HepG2 (cell line): Measurements from ENCODE around the gene TFE3. TPM values are rescaled to one million over a fixed set of nuclear protein-coding genes. Genes with fewer than 3 reads are reported as not detected.

Source experiments
- BORCS8-MEF2B ChIP-seq: sonication (generic); formaldehyde crosslinking; IDR thresholded peaks from 2 replicates; pipeline ENCODE4 v1.8.0; 2022; ENCODE audit warnings: mild to moderate bottlenecking, missing genetic modification reagents
- HNF4G ChIP-seq, 2 experiments: sonication (generic) in 1 of 2; formaldehyde crosslinking in 1 of 2; IDR thresholded peaks; 2 replicates each; pipeline versions ENCODE4 v1.4.0 to v1.6.1; 2011 to 2020; ENCODE audit warnings: borderline replicate concordance in 2 of 2, low read depth in 2 of 2, mild to moderate bottlenecking in 2 of 2, low read length in 1 of 2, missing genetic modification reagents in 1 of 2, moderate library complexity in 1 of 2
- KAT2B ChIP-seq: fragments of 150-350 bp; IDR thresholded peaks from 2 replicates; pipeline ENCODE4 v1.6.1; 2014; ENCODE audit warnings: low read depth, low read length, borderline replicate concordance
- MBNL3 ChIP-seq: fragments of 250-450 bp; sonication (Bioruptor Pico); conservative IDR thresholded peaks from 2 replicates; pipeline ENCODE4 v1.8.0; 2022; ENCODE audit warnings: mild to moderate bottlenecking, inconsistent platforms
- NFKBIZ ChIP-seq: IDR thresholded peaks from 2 replicates; pipeline ENCODE4 v1.6.1; 2018; ENCODE audit warnings: missing genetic modification reagents, missing compliant biosample characterization
- NONO ChIP-seq, 2 experiments: fragments of 450-650 bp in 1 of 2; sonication (generic) in 1 of 2; formaldehyde crosslinking in 1 of 2; IDR thresholded peaks in 1 of 2; conservative IDR thresholded peaks in 1 of 2; 2 replicates each; pipeline versions ENCODE4 v1.6.1 to v1.8.0; 2017 to 2022; ENCODE audit warnings: mild to moderate bottlenecking in 1 of 2, missing genetic modification reagents in 1 of 2, moderate library complexity in 1 of 2
- RERE ChIP-seq: IDR thresholded peaks from 2 replicates; pipeline ENCODE4 v1.6.1; 2016; ENCODE audit warnings: low read depth, missing genetic modification reagents, missing compliant biosample characterization
- SNAPC4 ChIP-seq: sonication (generic); formaldehyde crosslinking; IDR thresholded peaks from 2 replicates; pipeline ENCODE4 v1.4.0; 2020; ENCODE audit warnings: mild to moderate bottlenecking, missing genetic modification reagents
- TAF1 ChIP-seq: sonication (generic); formaldehyde crosslinking; IDR thresholded peaks from 2 replicates; pipeline ENCODE4 v1.4.0; 2020; ENCODE audit warnings: missing genetic modification reagents
- ZBTB7B ChIP-seq: sonication (generic); formaldehyde crosslinking; IDR thresholded peaks from 2 replicates; pipeline ENCODE4 v1.4.0; 2020; ENCODE audit warnings: missing genetic modification reagents
- ZFP36L1 ChIP-seq: sonication (generic); formaldehyde crosslinking; IDR thresholded peaks from 2 replicates; pipeline ENCODE4 v1.8.0; 2022; ENCODE audit warnings: mild to moderate bottlenecking, missing genetic modification reagents, moderate library complexity
- ZNF225 ChIP-seq: sonication (generic); formaldehyde crosslinking; IDR thresholded peaks from 2 replicates; pipeline ENCODE4 v1.4.0; 2020; ENCODE audit warnings: mild to moderate bottlenecking, missing genetic modification reagents
- ZNF558 ChIP-seq: sonication (generic); formaldehyde crosslinking; IDR thresholded peaks from 2 replicates; pipeline ENCODE4 v1.9.0; 2022; ENCODE audit warnings: mild to moderate bottlenecking, missing genetic modification reagents, borderline replicate concordance
- ZNF615 ChIP-seq: sonication (generic); formaldehyde crosslinking; IDR thresholded peaks from 2 replicates; pipeline ENCODE4 v1.5.0; 2020; ENCODE audit warnings: mild to moderate bottlenecking, missing genetic modification reagents, borderline replicate concordance
- ZNF782 ChIP-seq: sonication (generic); formaldehyde crosslinking; IDR thresholded peaks from 2 replicates; pipeline ENCODE4 v1.4.0; 2020; ENCODE audit warnings: missing genetic modification reagents, mild to moderate bottlenecking, borderline replicate concordance
- ZSCAN20 ChIP-seq: sonication (generic); formaldehyde crosslinking; IDR thresholded peaks from 2 replicates; pipeline ENCODE4 v1.4.0; 2020; ENCODE audit warnings: missing genetic modification reagents, mild to moderate bottlenecking, borderline replicate concordance
- ZSCAN9 ChIP-seq: IDR thresholded peaks from 2 replicates; pipeline ENCODE4 v1.6.1; 2016; ENCODE audit warnings: borderline replicate concordance
- polyA plus RNA-seq, 8 experiments: library from polyadenylated mRNA; depleted of rRNA in 3 of 8; stranded (reverse) in 7 of 8; unstranded in 1 of 8; fragments of >200 nt; fragmentation: Illumina TruSeq in 4 of 8; extraction: Trizol in 4 of 8; gene quantifications; 2 replicates each; pipeline versions ENCODE4 v1.2.1 to v1.2.3, GENCODE V29; 2011 to 2016; ENCODE audit warnings: low read depth in 4 of 8, missing spikeins in 1 of 8, mixed read lengths in 1 of 8; ENCODE audit not compliant: insufficient read depth in 1 of 8
- total RNA-seq, 5 experiments: library from RNA; depleted of rRNA; stranded (reverse); fragments of >200 nt; fragmentation: Illumina TruSeq; extraction: Trizol; gene quantifications; 2 replicates each; pipeline ENCODE4 v1.2.3, GENCODE V29; 2016; ENCODE audit warnings: low read depth in 1 of 5

Gene TFE3
- total and polyA plus RNA-seq, 2 of the 13 experiments (the other 11 are each of a cell fraction or from before 2014, with no cell fraction given), result 8.3 to 12.3 TPM

GRCh38 chrX:49053223-49054072 is 10.3 kb upstream of the TFE3 start (continued):
- TF ChIP-seq ZSCAN9 (no peak), HNF4G (IDR thresholded peaks at IDR 0.05; ENCODE audit: borderline replicate concordance, low read depth, low read length) (no peak), HNF4G (CRISPR knock-in tag; IDR thresholded peaks at IDR 0.05; ENCODE audit: borderline replicate concordance, low read depth) (no peak), ZNF558 (CRISPR knock-in tag) (no peak), TAF1 (CRISPR knock-in tag) (no peak), ZFP36L1 (no peak), NFKBIZ (no peak), MBNL3 (no peak), NONO (IDR thresholded peaks at IDR 0.05) (no peak), NONO (CRISPR knock-in tag; conservative IDR thresholded peaks at IDR 0.05) (peak; percentile 55), ZBTB7B (no peak), KAT2B (no peak), ZNF782 (CRISPR knock-in tag) (no peak), ZSCAN20 (no peak), SNAPC4 (CRISPR knock-in tag) (no peak), ZNF225 (CRISPR knock-in tag) (no peak), BORCS8-MEF2B (CRISPR knock-in tag) (0 out of 2 replicates have a peak, but pooled peaks have one; percentile 32), RERE (CRISPR knock-in tag) (no peak), ZNF615 (no peak)
